HCT116 (cell line): ENCODE data around the gene TCHP. TPM values are rescaled to one million over a fixed set of nuclear protein-coding genes. Genes with fewer than 3 reads are reported as not detected.

Experiments
- ATAC-seq: fragments of 200-7000 bp; cut with Tn5 transposase; 2 replicates; pipeline ENCODE4 v1.9.1; 2020; ENCODE audit warnings: mild to moderate bottlenecking, moderate library complexity
- BruUV-seq: library from RNA; stranded (reverse); fragments of 400-500 nt; replicated peaks from 2 replicates; lab custom pipeline; 2021; lab: Mats Ljungman, UMichigan
- CTCF ChIA-PET: fragments of 300-600 bp; sonication (Branson Sonifier 250); formaldehyde crosslinking; loops from one replicate; lab custom pipeline; 2021; ENCODE audit warnings: antibody characterized with exemption; lab: Charles Lee
- POLR2A ChIA-PET: fragments of 300-600, 350-600 bp; sonication (Branson Sonifier 250); formaldehyde crosslinking; loops from one replicate; lab custom pipeline; 2021; ENCODE audit warnings: antibody characterized with exemption; lab: Charles Lee
- RAD21 ChIA-PET, 2 experiments: fragments of 300-600 bp; sonication (Branson Sonifier 250); formaldehyde crosslinking; loops; one replicate each; lab custom pipeline; 2023; ENCODE audit warnings: low total read pairs in 2 of 2; ENCODE audit not compliant: uncharacterized antibody in 2 of 2, unreplicated experiment in 2 of 2, low non-redundant PET in 1 of 2; lab: Charles Lee
- DNase-seq: peaks from one replicate; pipeline ENCODE4 v3.0.0-alpha.2; 2010; ENCODE audit warnings: low read depth, low spot score
- H2AFZ ChIP-seq: fragments of 200-600 bp; shearing (Covaris generic), sonication (generic); 2 replicates; pipeline ENCODE4 v1.6.1; 2017; ENCODE audit warnings: low read depth, mixed run types, mixed read lengths, antibody characterized with exemption, low read length; ENCODE audit not compliant: poor library complexity, severe bottlenecking
- H3K27ac ChIP-seq: 2 replicates; pipeline ENCODE4 v1.5.1; 2012; ENCODE audit warnings: low read depth, low read length
- H3K27me3 ChIP-seq: fragments of 200-600 bp; sonication (generic); 2 replicates; pipeline ENCODE4 v1.6.1; 2016; ENCODE audit warnings: mixed run types, low read length, mixed read lengths; ENCODE audit not compliant: insufficient read depth
- H3K36me3 ChIP-seq, 2 experiments: fragments of 200-500 bp in 1 of 2; fragments of 200-600 bp in 1 of 2; sonication (Bioruptor generic) in 1 of 2; sonication (generic) in 1 of 2; 2 replicates each; pipeline versions ENCODE4 v1.5.1 to v1.6.1; 2014 to 2016; ENCODE audit warnings: low read length in 2 of 2, inconsistent platforms in 1 of 2, mixed read lengths in 1 of 2, mixed run types in 1 of 2; ENCODE audit not compliant: insufficient read depth in 2 of 2, control insufficient read depth in 1 of 2
- H3K4me1 ChIP-seq, 2 experiments: fragments of 200-600 bp in 1 of 2; sonication (generic) in 1 of 2; 2 replicates each; pipeline versions ENCODE4 v1.5.1 to v1.6.1; 2012 to 2017; ENCODE audit warnings: low read length in 2 of 2, inconsistent platforms in 1 of 2, mild to moderate bottlenecking in 1 of 2, mixed read lengths in 1 of 2, mixed run types in 1 of 2, moderate library complexity in 1 of 2; ENCODE audit not compliant: insufficient read depth in 2 of 2, control insufficient read depth in 1 of 2
- H3K4me2 ChIP-seq: fragments of 200-600 bp; sonication (generic); 2 replicates; pipeline ENCODE4 v1.6.1; 2017; ENCODE audit warnings: mixed run types, low read length, mixed read lengths
- H3K4me3 ChIP-seq, 2 experiments: fragments of 200-600 bp in 1 of 2; sonication (generic) in 1 of 2; replicated peaks in 1 of 2; 2 replicates each; pipeline ENCODE4 v1.5.1; 2011 to 2016; ENCODE audit warnings: low read length in 2 of 2, control low read depth in 1 of 2, low read depth in 1 of 2, mild to moderate bottlenecking in 1 of 2, mixed read lengths in 1 of 2, mixed run types in 1 of 2
- H3K79me2 ChIP-seq: fragments of 200-600 bp; sonication (generic); 2 replicates; pipeline ENCODE4 v1.6.1; 2017; ENCODE audit warnings: mild to moderate bottlenecking, mixed run types, low read length, moderate library complexity, mixed read lengths; ENCODE audit not compliant: insufficient read depth
- H3K9ac ChIP-seq: fragments of 200-600 bp; sonication (generic); 2 replicates; pipeline ENCODE4 v1.6.1; 2016; ENCODE audit warnings: low read length, mixed read lengths
- H3K9me2 ChIP-seq: fragments of 200-600 bp; sonication (generic), shearing (Covaris generic); 2 replicates; pipeline ENCODE4 v1.6.1; 2017; ENCODE audit warnings: mixed run types, mild to moderate bottlenecking, moderate library complexity; ENCODE audit not compliant: insufficient read depth
- H3K9me3 ChIP-seq, 2 experiments: fragments of 200-500 bp in 1 of 2; fragments of 200-600 bp in 1 of 2; sonication (Bioruptor generic) in 1 of 2; sonication (generic) in 1 of 2; 2 replicates each; pipeline ENCODE4 v1.6.1; 2014 to 2017; ENCODE audit warnings: low read length in 2 of 2, mixed read lengths in 2 of 2, inconsistent platforms in 1 of 2, low read depth in 1 of 2, mild to moderate bottlenecking in 1 of 2, mixed run types in 1 of 2, moderate library complexity in 1 of 2; ENCODE audit not compliant: control insufficient read depth in 1 of 2, insufficient read depth in 1 of 2
- H4K20me1 ChIP-seq: fragments of 200-600 bp; sonication (generic), shearing (Covaris generic); 2 replicates; pipeline ENCODE4 v1.6.1; 2017; ENCODE audit warnings: mixed run types, mild to moderate bottlenecking, moderate library complexity; ENCODE audit not compliant: insufficient read depth
- ATF3 ChIP-seq: IDR thresholded peaks from 2 replicates; pipeline ENCODE4 v1.6.1; 2012
- CEBPB ChIP-seq: IDR thresholded peaks from 2 replicates; pipeline ENCODE4 v1.6.1; 2012; ENCODE audit warnings: low read depth
- CTCF ChIP-seq, 3 experiments: fragments of 200-600 bp in 1 of 3; sonication (generic) in 1 of 3; IDR thresholded peaks in 2 of 3; conservative IDR thresholded peaks in 1 of 3; 2 replicates each; pipeline ENCODE4 v1.5.1; 2012 to 2017; ENCODE audit warnings: low read depth in 2 of 3, low read length in 2 of 3, antibody characterized with exemption in 1 of 3, borderline replicate concordance in 1 of 3, control low read depth in 1 of 3, mild to moderate bottlenecking in 1 of 3, mixed read lengths in 1 of 3, mixed run types in 1 of 3, moderate library complexity in 1 of 3; ENCODE audit not compliant: insufficient read depth in 1 of 3
- ELF1 ChIP-seq: IDR thresholded peaks from 2 replicates; pipeline ENCODE4 v1.6.1; 2012; ENCODE audit warnings: low read depth, borderline replicate concordance
- EZH2 ChIP-seq: fragments of 200-600 bp; sonication (generic); IDR thresholded peaks from 2 replicates; pipeline ENCODE4 v1.6.1; 2017; ENCODE audit warnings: antibody characterized with exemption, mixed run types
- EZH2phosphoT487 ChIP-seq: fragments of 200-600 bp; IDR thresholded peaks from 2 replicates; pipeline ENCODE4 v1.6.1; 2018; ENCODE audit warnings: antibody characterized with exemption, borderline replicate concordance
- JUND ChIP-seq: IDR thresholded peaks from 2 replicates; pipeline ENCODE4 v1.6.1; 2012
- MAX ChIP-seq: IDR thresholded peaks from 2 replicates; pipeline ENCODE4 v1.6.1; 2012
- POLR2A ChIP-seq: IDR thresholded peaks from 2 replicates; pipeline ENCODE4 v1.7.0; 2011; ENCODE audit warnings: borderline replicate concordance; ENCODE audit not compliant: insufficient read depth, insufficient read length; ENCODE audit errors: extremely low read depth
- POLR2AphosphoS5 ChIP-seq: IDR thresholded peaks from 2 replicates; pipeline ENCODE4 v1.6.1; 2011; ENCODE audit warnings: mild to moderate bottlenecking, low read depth, low read length, moderate library complexity
- REST ChIP-seq: IDR thresholded peaks from 2 replicates; pipeline ENCODE4 v1.6.1; 2012; ENCODE audit warnings: low read depth
- SIN3A ChIP-seq: IDR thresholded peaks from 2 replicates; pipeline ENCODE4 v1.6.1; 2012; ENCODE audit warnings: low read depth
- SP1 ChIP-seq: IDR thresholded peaks from 2 replicates; pipeline ENCODE4 v1.6.1; 2012; ENCODE audit warnings: low read depth
- SRF ChIP-seq: IDR thresholded peaks from 2 replicates; pipeline ENCODE4 v1.6.1; 2012; ENCODE audit warnings: low read depth
- TCF7L2 ChIP-seq: IDR thresholded peaks from 2 replicates; pipeline ENCODE4 v1.7.0; 2011; ENCODE audit warnings: borderline replicate concordance, inconsistent platforms; ENCODE audit not compliant: insufficient read depth, insufficient read length; ENCODE audit errors: extremely low read depth
- YY1 ChIP-seq: IDR thresholded peaks from 2 replicates; pipeline ENCODE4 v1.6.1; 2011; ENCODE audit warnings: low read length, low read depth, moderate library complexity, mild to moderate bottlenecking; ENCODE audit not compliant: insufficient replicate concordance; ENCODE audit errors: extremely low read depth
- ZFX ChIP-seq: fragments of 450-650 bp; IDR thresholded peaks from 2 replicates; pipeline ENCODE4 v1.6.1; 2017
- ZNF274 ChIP-seq: fragments of 200-500 bp; sonication (Bioruptor generic); IDR thresholded peaks from 2 replicates; pipeline ENCODE4 v1.6.1; 2014; ENCODE audit warnings: mild to moderate bottlenecking, low read depth, low read length, inconsistent platforms
- intact Hi-C: fragments of 100-400 bp; cut with micrococcal nuclease; formaldehyde crosslinking; loops from 2 replicates; pipeline ENCODE4 v1.10.0; 2022
- total RNA-seq: library from RNA; stranded (reverse); gene quantifications from one replicate; pipeline ENCODE4 v1.2.1, GENCODE V29; 2021; ENCODE audit not compliant: unreplicated experiment

Gene TCHP
- total RNA-seq, 1 experiment from 2014 or later: 17.3 TPM

GRCh38 chr12:109894939-109895338, 5.1 kb upstream of the TCHP start:
- Histone ChIP-seq H3K4me3 (no peak overlapping the region), H3K9me3 (no peaks in the 10 kb centered on the region), H3K36me3 (no peaks in the 10 kb centered on the region), H3K4me1 (peaks cover 0 to 11% of the 10 kb centered on the region in 2 experiments; a peak in 3 of 4 replicates), H4K20me1 (no peaks in the 10 kb centered on the region), H3K9me2 (no peaks in the 10 kb centered on the region), H3K9ac (no peak overlapping the region), H2AFZ (no peak overlapping the region), H3K4me2 (no peak overlapping the region), H3K79me2 (no peaks in the 10 kb centered on the region), H3K27me3 (no peaks in the 10 kb centered on the region), H3K27ac (no peak overlapping the region)
- RAD21 ChIA-PET: no interaction called here
- ATAC-seq: no peak
- POLR2A ChIA-PET: no interaction called here
- TF ChIP-seq CEBPB: no peak
- TF ChIP-seq POLR2A: no peak
- TF ChIP-seq YY1: no peak
- no peak for TF ChIP-seq EZH2
- no peak for TF ChIP-seq SP1
- no peak for TF ChIP-seq ZNF274
- TF ChIP-seq ELF1: no peak
- TF ChIP-seq REST: no peak
- TF ChIP-seq MAX: no peak
- TF ChIP-seq JUND: no peak
- no peak for TF ChIP-seq SRF
- no peak for TF ChIP-seq POLR2AphosphoS5
- no peak for TF ChIP-seq CTCF (IDR thresholded peaks at IDR 0.05 in 2 of 3, conservative IDR thresholded peaks at IDR 0.05 in 1 of 3; ENCODE audit: borderline replicate concordance in 1 of 3, insufficient read depth in 1 of 3, low read depth in 2 of 3, low read length in 2 of 3)
- no peak for TF ChIP-seq ZFX
- TF ChIP-seq ATF3: no peak
- no peak for TF ChIP-seq SIN3A
- no peak for TF ChIP-seq TCF7L2
- no peak for TF ChIP-seq EZH2phosphoT487
- BruUV-seq: no TSS peak
- intact Hi-C loops: no loop called here
- DNase-seq: no peak
- CTCF ChIA-PET: no interaction called here
